GM18511 (cell line): Measurements from ENCODE around the gene ELMO1.
A peak's percentile ranks its signal among the peaks of the same experiment; 100 is the strongest.

Experiments used
- ATAC-seq: cut with Tn5 transposase; IDR thresholded peaks from one replicate; pipeline ENCODE4 v1.9.1; 2021; ENCODE audit warnings: mild to moderate bottlenecking, moderate library complexity; ENCODE audit not compliant: unreplicated experiment

ELMO1 gene

DNA sequence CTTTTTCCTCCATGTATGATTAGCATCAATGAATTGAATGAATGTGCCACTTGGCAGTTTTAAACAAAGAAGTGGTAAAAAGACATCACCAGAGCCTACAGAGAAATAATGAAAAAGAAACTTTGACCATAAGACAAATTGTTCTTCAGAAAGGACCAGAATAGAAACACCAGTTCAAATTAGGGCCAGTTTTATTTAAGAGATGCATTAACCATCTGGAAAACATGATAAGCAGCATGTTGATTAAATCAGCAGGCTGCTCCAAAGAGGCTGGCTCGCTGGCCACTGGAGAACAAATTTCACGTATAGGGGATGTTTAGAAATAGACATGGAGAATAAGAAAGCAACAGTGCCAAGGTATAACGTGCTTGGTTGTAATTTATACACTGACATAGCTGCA is 482.0 kb downstream of the ELMO1 start:
- no peak for ATAC-seq

- no peak for ATAC-seq
These were observed 482.6 kb downstream of the ELMO1 start for GRCh38 chr7:36966039-36966438.

DNA sequence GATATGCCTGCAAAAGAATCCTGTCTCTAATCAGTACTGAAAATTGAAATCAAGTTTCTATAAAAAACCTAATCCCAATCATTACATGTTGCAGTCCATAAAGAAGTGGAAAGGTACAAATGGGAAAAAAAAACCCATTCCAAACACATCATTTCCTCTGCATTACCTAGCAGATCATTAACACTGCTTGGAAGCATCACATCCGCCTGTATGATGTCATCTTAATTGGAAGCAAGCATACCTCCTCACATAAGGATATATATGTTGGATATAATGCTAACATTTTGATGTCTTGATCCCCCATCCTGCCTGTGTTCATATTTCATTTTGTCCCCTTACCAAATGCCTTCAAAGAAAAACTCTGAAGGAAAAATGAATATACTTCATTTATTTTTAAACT is 483.0 kb downstream of the ELMO1 start:
- no peak for ATAC-seq

GRCh38 chr7:36964297-36964696 is 484.4 kb downstream of the ELMO1 start:
- ATAC-seq = no peak

GRCh38 chr7:36962367-36962766 is 486.3 kb downstream of the ELMO1 start:
- ATAC-seq = no peak

DNA sequence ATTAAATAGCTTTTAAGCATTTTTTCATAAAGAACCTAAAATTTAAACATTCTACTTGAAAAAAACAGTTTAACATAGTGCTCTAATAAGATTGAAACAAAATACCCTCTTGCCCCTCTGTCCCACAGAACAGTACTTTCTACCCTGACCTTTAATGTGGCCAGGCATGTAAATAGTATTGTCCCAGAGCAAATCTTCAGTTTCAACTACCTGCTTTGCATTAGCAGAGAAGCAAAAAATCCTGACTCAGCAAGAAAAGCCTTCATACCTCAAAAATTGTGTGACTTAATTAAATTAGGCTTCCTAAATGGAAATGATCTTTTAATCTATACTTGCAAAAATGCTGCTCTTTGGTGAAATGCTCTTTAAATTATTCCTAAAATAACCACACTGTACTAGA is 487.0 kb downstream of the ELMO1 start:
- no peak for ATAC-seq

- ATAC-seq = no peak
These were observed 487.6 kb downstream of the ELMO1 start for GRCh38 chr7:36961097-36961496.

DNA sequence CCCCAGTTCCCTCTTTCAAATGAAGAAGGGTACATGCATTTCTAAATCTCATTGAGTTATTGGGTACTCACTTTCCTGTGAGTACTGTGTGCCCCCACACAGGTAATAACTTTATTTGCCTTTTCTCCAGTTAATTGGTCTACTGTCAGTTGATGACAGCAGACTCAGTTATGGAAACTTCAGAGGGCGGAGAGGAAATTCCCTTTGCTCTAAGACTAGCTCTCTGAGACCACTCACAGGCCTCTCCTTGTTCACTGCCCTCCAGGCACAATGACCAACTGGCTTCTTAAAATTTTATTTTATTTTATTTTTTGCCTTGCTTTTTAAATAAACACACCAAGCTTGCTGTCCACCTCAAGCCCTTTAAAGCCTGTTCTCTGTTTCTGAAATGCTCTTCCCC is 488.6 kb downstream of the ELMO1 start:
- no peak for ATAC-seq

- no peak for ATAC-seq
These were observed 490.4 kb downstream of the ELMO1 start for GRCh38 chr7:36958111-36958733.

DNA sequence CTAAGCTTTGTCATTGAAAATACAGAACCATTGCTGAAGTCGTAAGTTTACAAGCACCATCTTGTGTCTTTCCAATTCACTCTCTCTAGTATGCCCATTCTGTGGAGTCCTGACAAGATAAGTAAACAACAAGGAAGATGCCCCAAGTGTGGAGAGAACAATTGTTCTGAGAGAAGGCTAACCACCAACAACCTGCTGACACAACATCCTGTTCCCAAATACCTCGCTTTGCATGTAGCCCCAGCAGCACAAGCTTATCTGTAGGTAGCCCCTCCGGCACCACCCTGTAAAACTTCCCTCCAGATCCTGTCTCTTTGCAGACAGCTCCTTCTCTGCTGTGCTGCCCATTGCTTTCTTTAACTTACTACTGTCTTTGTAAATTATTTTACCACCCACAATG is 491.0 kb downstream of the ELMO1 start:
- ATAC-seq = no peak

GRCh38 chr7:36956814-36957213 is 491.9 kb downstream of the ELMO1 start:
- no peak for ATAC-seq

- no peak for ATAC-seq
These were observed 493.1 kb downstream of the ELMO1 start for GRCh38 chr7:36955456-36956129.

DNA sequence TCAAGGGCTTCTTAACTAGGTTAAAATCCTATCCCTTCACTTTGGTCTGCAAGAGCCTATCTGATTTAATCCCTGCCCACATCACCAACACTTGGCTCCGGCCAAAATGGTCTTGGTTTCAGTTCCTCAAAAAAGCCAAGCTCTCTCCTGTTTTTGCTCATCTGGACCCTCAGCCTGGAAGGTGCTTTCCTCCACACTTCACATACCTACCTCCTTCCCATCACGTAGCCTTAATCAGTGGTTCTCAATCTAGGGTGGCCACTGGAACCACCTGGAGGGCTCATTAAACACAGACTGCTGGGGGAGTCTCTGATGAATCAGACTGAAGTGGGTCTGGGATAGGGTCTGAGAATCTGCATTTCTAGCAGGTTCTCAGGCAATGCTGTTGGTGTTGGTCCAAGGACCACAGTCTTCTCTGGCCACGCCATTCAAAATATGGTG is 497.4 kb downstream of the ELMO1 start:
- ATAC-seq = peak; percentile 97

DNA sequence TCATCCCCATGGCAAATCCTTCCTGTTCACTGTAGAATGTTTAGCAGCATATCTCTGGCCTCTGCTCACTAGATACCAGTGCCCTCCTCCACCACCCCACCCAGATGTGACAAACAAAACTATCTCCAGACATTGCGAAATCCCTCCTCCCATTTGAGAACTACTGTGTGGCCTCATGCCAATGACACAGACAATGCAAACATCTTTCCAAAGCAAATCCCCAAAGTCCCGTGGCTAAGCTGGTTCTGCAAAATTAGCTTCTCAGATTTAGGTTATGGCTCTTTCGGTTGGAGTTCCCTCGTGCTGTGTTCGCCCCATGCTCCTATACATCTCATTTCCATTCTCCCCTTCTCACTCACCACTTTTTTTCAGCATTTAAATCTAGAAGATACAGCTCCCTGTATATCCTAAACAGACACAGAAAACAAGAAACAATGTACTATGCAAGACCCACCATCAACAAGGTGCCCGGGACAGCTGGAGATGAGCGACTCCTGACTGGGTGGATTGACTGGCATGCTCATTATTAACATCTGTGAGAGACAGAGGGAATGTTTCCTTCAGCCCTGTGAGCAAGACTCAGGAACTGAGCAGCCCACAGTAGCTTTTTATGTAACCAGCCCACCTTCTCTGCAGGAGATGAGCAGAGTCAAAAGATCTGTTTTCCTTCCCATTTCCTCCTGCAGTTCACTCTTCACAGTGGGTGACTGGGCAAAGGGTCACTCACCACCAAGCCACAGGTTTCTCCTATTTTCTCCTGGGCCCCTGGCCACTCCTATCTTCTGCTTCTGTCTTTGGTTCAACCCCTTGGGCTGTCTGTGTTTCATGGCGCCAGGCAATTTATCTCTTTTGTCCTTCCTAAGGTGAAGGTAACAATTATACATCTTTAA is 498.7 kb downstream of the ELMO1 start:
- ATAC-seq = no peak

DNA sequence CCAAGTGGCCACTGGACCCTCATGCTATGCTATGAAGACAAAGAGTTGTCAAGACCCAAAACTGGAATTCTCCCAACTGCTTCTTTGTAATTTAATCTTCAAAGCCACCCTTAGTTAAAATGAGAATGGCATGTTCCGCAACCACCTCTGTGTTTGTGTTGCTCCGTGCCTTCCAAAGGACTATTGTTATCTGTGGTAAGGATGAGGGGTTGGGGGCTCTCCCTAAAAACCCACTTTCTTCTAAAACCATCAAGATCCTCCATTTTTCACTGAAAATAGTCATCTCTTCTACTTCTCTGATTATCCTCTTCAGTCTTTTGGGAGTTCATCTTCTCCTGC is 502.3 kb downstream of the ELMO1 start:
- no peak for ATAC-seq

- no peak for ATAC-seq
These were observed 502.9 kb downstream of the ELMO1 start for GRCh38 chr7:36945612-36946400.

GRCh38 chr7:36944838-36945237 is 503.8 kb downstream of the ELMO1 start:
- no peak for ATAC-seq

DNA sequence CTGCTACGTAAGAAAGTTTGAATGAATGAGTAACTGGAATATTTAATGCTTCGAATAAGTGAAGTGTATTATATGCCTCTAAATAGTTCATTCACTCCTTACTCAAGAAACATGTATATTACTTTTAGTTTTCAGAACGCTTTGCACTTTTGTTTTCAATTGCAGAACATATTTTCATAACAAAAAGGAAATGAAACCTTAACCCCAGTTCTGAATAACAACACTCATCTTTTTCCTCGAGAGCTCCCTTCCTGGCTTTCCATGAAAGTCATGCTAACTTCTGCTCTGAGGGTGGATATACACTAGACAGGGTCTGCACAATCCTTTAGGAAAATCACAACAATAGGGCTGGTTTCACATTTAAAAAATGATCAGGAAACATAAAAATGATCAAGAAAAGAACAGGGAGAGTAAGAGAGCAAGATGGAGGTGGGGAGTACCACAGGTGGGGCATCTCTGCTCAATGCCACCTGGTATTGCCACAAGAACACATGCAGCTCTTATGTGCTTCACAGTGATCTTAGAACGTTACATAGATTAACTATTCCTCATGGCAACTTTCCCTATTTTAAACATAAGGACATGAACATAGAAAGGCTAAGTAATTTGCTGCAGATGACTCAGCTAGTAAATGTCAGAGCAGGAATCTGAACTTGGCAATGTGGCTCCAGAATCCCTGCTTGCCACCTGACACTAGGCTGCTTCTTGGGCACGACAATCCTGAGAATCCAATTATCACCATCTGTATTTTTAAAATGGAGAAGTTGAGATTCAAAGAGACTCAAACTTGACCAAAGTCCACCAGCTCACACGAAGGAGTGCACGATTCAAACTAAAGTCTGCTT is 504.9 kb downstream of the ELMO1 start:
- ATAC-seq = peak; percentile 77

GRCh38 chr7:36942955-36943354 is 505.7 kb downstream of the ELMO1 start:
- ATAC-seq = peak; percentile 17

DNA sequence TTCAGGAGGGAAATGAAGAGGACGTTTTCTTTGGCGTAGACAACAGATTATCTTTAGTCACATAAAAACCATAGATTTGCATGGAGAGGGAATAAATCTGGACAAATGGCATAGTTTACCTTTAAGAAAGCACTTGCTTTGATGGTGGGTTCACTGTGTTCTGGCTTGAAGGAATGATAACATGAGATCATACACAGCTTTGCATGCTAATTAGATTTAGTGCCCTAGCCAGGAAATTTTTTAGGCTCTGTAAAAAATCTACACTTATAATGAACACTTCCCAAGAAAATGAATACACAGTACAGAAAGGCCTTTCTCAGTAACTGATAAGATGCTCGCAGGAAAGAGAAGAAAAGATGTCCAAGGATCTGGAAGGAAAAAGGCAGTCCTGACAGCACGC is 506.1 kb downstream of the ELMO1 start:
- no peak for ATAC-seq
